ENCODE results near the gene NDUFAF2.

- TF ChIP-seq POLR2A (IDR thresholded peaks at IDR 0.05; ENCODE audit: low read depth, low read length): no peak
- TF ChIP-seq POLR2AphosphoS5 (IDR thresholded peaks at IDR 0.05; ENCODE audit: low read depth, low read length): no peak
- TF ChIP-seq TAF1 (IDR thresholded peaks at IDR 0.05; ENCODE audit: low read depth, low read length): no peak
- TF ChIP-seq POU2F2 (IDR thresholded peaks at IDR 0.05; ENCODE audit: low read depth, low read length): no peak
- no peak for TF ChIP-seq SPI1 (IDR thresholded peaks at IDR 0.05; ENCODE audit: low read depth, low read length)
Observed at GRCh38 chr5:61159070-61159469, 214.1 kb downstream of the NDUFAF2 start.
